Urinary bladder (tissue), 4 donors: ENCODE measurements around the gene MFSD2A. TPM values are rescaled to one million over a fixed set of nuclear protein-coding genes. Genes with fewer than 3 reads are reported as not detected.

Experiments used
- DNase-seq: peaks from one replicate; pipeline ENCODE4 v3.0.0-alpha.2; 2015; ENCODE audit errors: extremely low spot score
- H3K27ac ChIP-seq: one replicate; pipeline ENCODE4 v1.5.1; 2013; ENCODE audit warnings: low read depth, mild to moderate bottlenecking, moderate library complexity
- H3K36me3 ChIP-seq: one replicate; pipeline ENCODE4 v1.6.1; 2013; ENCODE audit warnings: mild to moderate bottlenecking, moderate library complexity; ENCODE audit not compliant: insufficient read depth
- H3K4me1 ChIP-seq: one replicate; pipeline ENCODE4 v1.6.1; 2013; ENCODE audit warnings: mild to moderate bottlenecking, moderate library complexity; ENCODE audit not compliant: insufficient read depth
- H3K4me3 ChIP-seq: one replicate; pipeline ENCODE4 v1.5.1; 2013; ENCODE audit warnings: low read depth, low read length
- WGBS: extraction: QIAGEN DNeasy Blood & Tissue Kit; methylation state at CpG from one replicate; pipeline ENCODE4 v1.1.7; 2013; 5-methylcytosine and 5-hydroxymethylcytosine counted together
- polyA plus RNA-seq: library from polyadenylated mRNA; stranded (reverse); fragments of 200-250 nt; gene quantifications from one replicate; pipeline ENCODE4 v1.2.3, GENCODE V29; 2013
- total RNA-seq: library from RNA; depleted of rRNA; stranded (reverse); fragments of >200 nt; gene quantifications from one replicate; pipeline ENCODE4 v1.2.3, GENCODE V29; 2014
- donor health status: healthy with polysubstance abuse.
- donor health status: healthy.

MFSD2A gene
- total and polyA plus RNA-seq, 2 donors = 0.95 to 3.5 TPM

- Histone ChIP-seq H3K4me1 (no peaks in the 10 kb centered on the region), H3K36me3 (no peaks in the 10 kb centered on the region), H3K27ac (no peak overlapping the region), H3K4me3 (no peak overlapping the region)
- 82% methylated on average over 3 of the region's 3 CpGs for WGBS
- no peak for DNase-seq
Observed at GRCh38 chr1:39927538-39927937, 27.4 kb upstream of the MFSD2A start.

- 69% methylated on average over 7 of the region's 7 CpGs for WGBS
- no peaks in the 10 kb centered on the region for H3K4me1 ChIP-seq
- DNase-seq = no peak
- no peak overlapping the region for H3K4me3 ChIP-seq
- no peaks in the 10 kb centered on the region for H3K36me3 ChIP-seq
- H3K27ac ChIP-seq = no peak overlapping the region
Observed at GRCh38 chr1:39928809-39929587, 25.9 kb upstream of the MFSD2A start.

GRCh38 chr1:39933956-39934941, 20.7 kb upstream of the MFSD2A start:
- DNase-seq = no peak
- WGBS = 54% methylated on average over 12 of the region's 12 CpGs
- H3K27ac ChIP-seq = no peak overlapping the region
- H3K36me3 ChIP-seq = no peaks in the 10 kb centered on the region
- no peak overlapping the region for H3K4me3 ChIP-seq
- no peaks in the 10 kb centered on the region for H3K4me1 ChIP-seq

- Histone ChIP-seq H3K4me1 (no peaks in the 10 kb centered on the region), H3K36me3 (no peaks in the 10 kb centered on the region), H3K4me3 (no peak overlapping the region), H3K27ac (no peak overlapping the region)
- no peak for DNase-seq
- 84% methylated on average over 2 of the region's 2 CpGs for WGBS
Observed at GRCh38 chr1:39936724-39937491, 18.0 kb upstream of the MFSD2A start.

GRCh38 chr1:39938856-39939255, 16.1 kb upstream of the MFSD2A start:
- Histone ChIP-seq H3K4me1 (no peaks in the 10 kb centered on the region), H3K4me3 (no peak overlapping the region), H3K27ac (no peak overlapping the region), H3K36me3 (no peaks in the 10 kb centered on the region)
- no peak for DNase-seq
- WGBS = 93% methylated on average over 8 of the region's 8 CpGs

- no peak overlapping the region for H3K27ac ChIP-seq
- 57% methylated on average over 5 of the region's 5 CpGs for WGBS
- no peaks in the 10 kb centered on the region for H3K36me3 ChIP-seq
- no peak for DNase-seq
- H3K4me3 ChIP-seq = no peak overlapping the region
- no peaks in the 10 kb centered on the region for H3K4me1 ChIP-seq
Observed at GRCh38 chr1:39940253-39940652, 14.7 kb upstream of the MFSD2A start.

GRCh38 chr1:39940980-39941871, 13.7 kb upstream of the MFSD2A start:
- no peak for DNase-seq
- Histone ChIP-seq H3K4me1 (no peaks in the 10 kb centered on the region), H3K27ac (no peak overlapping the region), H3K4me3 (no peak overlapping the region), H3K36me3 (no peaks in the 10 kb centered on the region)
- 86% methylated on average over 9 of the region's 9 CpGs for WGBS

GRCh38 chr1:39943471-39944290, 11.3 kb upstream of the MFSD2A start:
- Histone ChIP-seq H3K27ac (no peak overlapping the region), H3K4me1 (no peaks in the 10 kb centered on the region), H3K36me3 (no peaks in the 10 kb centered on the region), H3K4me3 (no peak overlapping the region)
- DNase-seq = no peak
- WGBS = 87% methylated on average over 14 of the region's 14 CpGs

GRCh38 chr1:39944410-39945112, 10.4 kb upstream of the MFSD2A start:
- Histone ChIP-seq H3K4me3 (no peak overlapping the region), H3K36me3 (no peaks in the 10 kb centered on the region), H3K4me1 (no peaks in the 10 kb centered on the region), H3K27ac (no peak overlapping the region)
- DNase-seq = no peak
- 48% methylated on average over 8 of the region's 8 CpGs for WGBS

- DNase-seq = no peak
- no peak overlapping the region for H3K27ac ChIP-seq
- no peak overlapping the region for H3K4me3 ChIP-seq
- WGBS = 82% methylated on average over 4 of the region's 4 CpGs
- no peaks in the 10 kb centered on the region for H3K4me1 ChIP-seq
- no peaks in the 10 kb centered on the region for H3K36me3 ChIP-seq
Observed at GRCh38 chr1:39946216-39946615, 8.7 kb upstream of the MFSD2A start.

GRCh38 chr1:39947260-39947659, 7.7 kb upstream of the MFSD2A start:
- Histone ChIP-seq H3K36me3 (no peaks in the 10 kb centered on the region), H3K27ac (no peak overlapping the region), H3K4me3 (no peak overlapping the region), H3K4me1 (no peaks in the 10 kb centered on the region)
- no peak for DNase-seq
- 70% methylated on average over 4 of the region's 4 CpGs for WGBS
